GM21717 (cell line): ENCODE measurements around the gene DDN.

ENCODE experiments used
- ATAC-seq: cut with Tn5 transposase; IDR thresholded peaks from one replicate; pipeline ENCODE4 v1.9.1; 2021; ENCODE audit warnings: mild to moderate bottlenecking, moderate library complexity; ENCODE audit not compliant: unreplicated experiment

Gene DDN

DNA sequence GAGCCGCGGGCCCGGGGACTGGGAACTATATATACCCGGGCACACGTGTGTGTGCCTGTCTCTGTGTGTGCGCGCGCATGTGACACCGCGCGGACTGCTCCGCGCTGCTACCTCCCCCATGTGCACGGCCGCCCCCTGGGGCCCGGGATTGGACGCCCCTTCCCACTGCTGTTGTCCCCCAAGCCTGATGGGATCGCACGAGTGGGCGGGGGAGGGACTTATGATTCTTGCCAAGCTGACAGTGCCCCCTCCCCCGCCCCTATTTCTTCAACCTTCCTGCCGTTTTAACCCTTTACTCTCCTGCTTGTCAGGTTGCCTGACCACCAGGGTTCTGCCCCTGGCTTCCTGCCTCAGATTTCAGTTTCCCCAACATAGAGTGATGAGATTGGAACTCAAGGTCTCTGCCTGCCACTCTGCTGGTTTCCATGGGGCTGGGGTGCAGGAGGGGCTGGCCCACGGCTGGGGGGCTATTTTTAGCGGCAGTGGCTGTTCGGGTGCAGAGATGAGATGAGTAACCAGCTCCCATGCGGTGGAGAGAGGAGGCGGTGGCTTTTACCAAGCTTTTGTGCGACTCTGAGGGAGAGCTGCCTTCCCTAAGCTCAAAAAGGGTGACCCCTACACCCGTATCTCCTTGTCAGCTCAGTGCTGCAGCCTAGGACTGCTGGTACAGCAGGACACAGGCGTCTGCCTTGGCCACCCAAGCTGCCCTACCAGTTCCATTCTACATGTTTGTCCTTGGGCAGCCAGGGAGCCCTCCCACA, at the start of gene DDN:
DDN (minus strand) TSS at position 5 of the 761 bp plus-strand sequence. CDS start 88 bp downstream, outside the sequence.
- no peak for ATAC-seq

DNA sequence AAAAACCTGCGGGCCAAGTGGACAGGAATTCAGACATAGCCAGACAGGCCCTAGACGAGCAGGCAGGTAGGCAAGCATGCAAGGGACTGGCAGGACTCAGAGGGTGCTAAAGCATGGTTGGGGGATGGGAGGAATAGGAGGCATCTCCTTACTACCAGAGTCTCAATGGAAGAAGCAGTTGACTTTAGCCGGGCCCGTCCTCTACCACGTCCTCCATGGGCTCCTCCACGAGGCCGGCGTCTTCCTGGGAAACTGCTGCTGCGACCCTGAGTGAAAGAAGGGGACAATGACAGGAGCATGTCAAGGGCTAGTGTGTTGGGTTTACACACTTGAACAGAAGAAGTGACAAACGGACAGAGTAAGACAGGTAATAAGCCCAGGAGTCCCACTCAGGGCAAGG, 49.8 kb upstream of the DDN start:
- ATAC-seq = no peak

DNA sequence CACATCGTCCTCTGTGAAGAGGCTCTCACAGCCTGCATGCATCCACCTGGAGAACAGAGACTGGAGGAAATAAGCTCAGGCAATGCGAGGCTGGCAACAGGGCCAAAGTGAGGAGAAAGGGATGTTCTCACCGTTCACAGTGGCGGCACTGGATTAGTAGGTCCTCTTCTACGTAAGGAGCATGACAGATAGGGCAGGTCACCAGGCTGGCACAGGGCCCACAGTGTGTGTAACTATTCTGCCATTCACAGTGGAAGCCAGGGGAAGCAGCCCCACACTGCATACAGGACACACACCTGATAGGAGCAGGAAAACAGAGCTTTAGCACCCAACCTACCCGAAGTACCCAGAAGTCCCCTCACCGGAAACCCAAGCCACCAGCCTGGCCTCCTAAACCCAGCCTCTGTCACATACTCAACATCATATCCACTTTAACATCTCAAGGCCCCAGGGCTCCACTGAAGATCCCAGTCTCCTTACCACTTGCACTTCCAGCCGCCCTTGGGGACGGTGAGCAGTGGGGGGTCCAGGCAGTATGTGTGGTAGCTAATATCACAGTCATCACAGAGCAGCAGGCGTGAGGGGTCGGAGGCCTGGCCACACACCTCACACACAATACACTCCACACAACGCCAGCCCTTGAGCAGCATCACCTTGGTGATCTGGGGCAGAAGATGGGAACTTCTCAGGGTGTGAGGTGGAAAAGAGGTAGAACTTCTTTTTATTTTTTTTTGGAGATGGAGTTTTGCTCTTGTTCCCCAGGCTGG, 47.1 kb upstream of the DDN start:
- no peak for ATAC-seq

DNA sequence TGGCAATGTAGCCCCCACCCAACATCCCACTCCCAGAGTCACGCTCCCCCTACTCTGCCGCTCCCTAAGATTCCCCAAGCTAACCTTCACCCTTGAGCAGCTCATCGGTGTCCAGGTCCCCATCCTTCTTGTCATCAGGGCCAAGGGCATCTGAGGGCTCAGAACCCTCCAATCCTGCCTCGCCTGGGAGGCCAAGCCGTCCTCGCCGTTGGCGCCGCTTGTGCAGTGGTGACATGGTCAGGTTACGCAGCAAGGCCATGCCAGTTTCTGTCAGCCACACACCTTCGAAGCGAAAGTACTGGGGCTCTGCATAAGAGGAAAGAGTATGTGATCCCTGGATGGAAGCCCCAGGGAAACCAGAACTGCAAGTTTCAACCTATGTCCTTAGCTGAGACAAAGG, 45.5 kb upstream of the DDN start:
- ATAC-seq = no peak

DNA sequence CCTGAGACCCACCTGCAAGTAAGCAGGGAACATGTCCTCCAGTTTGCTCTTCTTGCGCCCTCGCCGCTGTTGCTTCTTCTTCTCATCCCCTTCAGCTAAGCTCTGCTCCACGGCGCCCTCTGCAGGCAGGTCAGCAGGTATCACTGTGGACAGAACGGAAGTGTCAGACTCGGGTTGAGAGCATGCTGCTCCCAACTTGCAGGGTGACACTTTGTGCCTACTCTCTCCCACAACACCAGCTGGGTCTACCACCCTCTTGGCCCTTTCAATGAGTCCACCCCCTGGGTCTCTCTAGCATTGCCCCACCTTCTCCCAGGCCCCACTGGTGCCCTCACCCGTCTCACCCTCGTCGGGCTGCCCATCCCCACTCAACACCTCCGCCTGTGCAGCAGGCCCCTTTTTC, 44.7 kb upstream of the DDN start:
- ATAC-seq = no peak

DNA sequence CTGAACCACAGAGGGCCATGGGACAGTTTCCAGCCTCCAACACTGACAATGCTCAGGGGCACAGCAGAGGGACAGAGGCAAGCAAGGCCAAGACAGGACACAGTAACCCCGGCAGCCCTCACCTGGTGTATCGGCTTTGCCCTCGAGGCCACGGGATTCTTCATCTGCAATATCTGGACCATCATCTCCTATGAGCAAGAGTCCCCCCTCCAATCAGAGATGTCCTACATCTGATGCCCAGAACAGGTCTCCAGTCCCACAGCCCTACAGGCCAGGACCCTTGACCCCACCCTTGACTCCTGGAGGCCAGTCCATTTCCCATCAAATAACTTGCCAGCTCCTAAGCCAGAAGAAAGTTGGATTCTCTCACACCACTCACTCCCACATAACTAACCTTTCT, 44.1 kb upstream of the DDN start:
- ATAC-seq = no peak

DNA sequence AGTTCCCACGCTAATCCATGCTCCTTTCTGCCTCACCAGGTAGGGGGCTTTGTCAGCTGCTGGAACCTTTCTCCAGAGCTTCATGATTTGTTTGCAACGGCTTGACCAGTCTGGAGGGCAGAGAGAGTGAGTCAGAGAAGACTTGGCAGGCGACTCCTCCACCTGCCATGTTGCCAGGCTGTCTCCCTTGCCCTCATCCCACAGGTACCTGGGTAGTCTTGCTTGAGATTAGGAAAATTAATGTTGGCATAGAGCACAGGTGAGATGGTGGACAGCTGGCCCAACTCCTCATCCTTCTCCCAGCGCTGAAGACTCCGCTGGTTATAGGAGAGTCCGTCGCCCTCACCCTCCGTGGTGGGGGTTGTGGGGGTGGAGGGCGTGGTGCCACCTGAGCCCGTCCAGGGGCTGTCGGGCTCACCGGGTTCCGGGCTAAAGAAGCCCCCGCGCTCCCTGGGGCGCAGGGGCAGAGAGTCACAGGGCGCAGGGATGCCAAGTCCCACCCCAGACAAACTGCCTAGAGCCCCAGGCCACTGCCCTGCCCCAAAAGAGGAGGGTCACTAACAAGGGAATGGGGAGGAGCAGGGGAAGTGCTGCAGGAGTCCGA, 42.8 kb upstream of the DDN start:
- ATAC-seq = no peak

DNA sequence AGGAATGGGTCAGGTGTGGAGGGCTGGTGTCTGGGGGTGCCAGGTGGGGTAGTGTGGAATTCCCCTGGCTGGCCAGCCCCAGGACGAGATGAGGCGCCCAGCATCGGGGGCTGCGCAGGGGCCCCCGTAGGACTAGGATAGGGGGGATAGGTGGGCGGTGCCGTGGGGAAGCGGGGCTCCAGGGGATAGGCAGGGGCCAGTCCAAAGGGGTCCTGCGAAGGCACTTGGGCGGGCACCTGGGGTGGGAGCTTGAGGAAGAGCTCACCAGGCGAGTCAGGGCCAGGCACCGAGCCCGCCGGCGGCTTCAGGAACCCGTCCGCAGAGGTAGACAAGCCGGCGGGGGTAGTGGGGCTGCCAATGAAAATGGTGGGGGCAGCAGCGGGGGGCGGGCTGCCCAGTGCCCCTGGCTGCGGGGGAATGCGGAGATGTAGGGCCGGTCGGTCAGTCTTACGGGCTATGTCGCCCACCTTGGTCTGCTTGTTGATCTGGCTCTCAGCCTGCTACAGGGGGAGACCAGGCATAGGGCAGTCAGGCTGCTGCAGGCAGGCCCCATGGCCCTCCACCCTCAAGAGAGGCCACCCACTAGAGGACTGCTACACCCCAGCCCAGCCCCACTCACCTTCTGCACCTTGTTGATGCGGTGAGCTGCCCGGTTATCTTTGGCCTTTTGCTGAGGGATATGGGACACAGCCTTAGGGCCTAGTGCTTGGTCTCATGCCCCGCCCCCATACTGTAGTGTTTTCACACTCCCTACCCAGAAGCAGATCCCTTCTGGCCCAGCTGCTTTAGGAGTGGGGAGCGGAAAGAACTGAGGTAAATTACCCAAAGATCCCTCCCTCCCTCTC, 42.1 kb upstream of the DDN start:
- no peak for ATAC-seq

DNA sequence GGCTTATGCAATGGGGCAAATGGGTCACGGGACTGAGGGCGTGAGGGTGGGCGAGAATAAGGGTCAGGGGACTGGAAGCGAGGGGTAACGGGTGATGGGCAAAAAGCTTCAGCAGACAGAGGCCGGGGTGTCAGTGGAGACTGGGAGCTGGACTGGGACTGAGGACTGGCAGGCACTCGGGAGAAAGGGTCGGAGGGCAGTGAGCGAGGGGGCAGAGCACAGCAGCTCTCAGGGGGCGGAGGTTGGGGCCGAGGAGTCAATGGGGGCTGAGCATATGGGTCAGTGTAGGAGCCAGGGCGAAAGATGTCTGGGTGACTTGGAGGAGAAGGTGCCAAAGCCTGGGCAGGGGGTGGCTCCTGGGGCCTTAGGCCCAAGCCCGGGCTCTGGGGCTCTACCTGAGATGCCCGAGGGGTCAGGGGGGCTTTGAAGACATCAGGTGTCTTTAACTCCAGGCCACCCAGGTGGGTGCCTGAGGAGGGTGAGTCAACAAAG, 41.2 kb upstream of the DDN start:
- ATAC-seq = no peak

DNA sequence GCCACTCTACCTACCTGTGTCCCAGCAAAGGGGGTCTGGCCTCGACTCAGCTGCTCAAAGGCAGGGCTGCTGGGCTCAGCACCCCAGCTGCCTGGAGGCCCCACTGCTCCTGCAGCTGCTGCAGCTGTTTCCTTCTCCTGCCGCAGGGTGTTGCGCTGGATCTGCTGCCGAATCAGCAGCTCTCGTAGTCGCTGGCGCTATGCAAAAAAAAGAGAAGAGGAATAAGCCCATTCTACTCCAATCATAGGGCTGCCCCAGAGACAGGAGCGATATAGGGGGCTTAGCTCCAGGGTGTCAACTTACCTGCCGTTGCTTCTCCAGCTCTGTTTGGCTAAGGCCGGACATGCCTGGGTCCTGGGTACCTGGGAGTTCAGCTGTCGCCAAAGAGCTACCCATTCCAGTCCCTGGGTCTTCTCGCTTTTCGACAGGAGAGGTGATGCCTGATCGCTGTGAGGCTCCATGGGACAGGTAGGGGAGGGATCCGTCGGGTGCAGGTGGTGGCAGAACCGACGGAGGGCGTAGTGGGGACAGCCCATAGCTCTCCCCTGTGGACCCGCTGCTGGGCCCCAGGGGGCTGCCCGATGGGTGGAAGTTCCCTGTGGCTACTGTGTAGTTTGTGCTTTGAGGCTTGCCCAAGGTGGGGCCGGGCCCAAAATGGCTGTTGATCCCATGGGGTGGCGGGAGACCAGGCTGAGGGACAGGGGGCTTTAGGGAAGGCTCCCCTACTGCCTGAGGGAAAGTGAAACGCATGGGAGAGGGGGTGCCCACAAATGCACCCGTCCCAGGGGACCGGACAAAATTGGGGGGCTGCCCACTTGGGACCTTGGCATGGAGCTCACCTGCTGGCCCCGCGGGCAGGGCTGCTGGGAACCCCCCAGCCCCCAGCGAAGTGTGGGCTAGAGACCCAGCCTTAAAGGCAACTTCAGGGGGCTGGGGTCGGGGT, 40.5 kb upstream of the DDN start:
- no peak for ATAC-seq

DNA sequence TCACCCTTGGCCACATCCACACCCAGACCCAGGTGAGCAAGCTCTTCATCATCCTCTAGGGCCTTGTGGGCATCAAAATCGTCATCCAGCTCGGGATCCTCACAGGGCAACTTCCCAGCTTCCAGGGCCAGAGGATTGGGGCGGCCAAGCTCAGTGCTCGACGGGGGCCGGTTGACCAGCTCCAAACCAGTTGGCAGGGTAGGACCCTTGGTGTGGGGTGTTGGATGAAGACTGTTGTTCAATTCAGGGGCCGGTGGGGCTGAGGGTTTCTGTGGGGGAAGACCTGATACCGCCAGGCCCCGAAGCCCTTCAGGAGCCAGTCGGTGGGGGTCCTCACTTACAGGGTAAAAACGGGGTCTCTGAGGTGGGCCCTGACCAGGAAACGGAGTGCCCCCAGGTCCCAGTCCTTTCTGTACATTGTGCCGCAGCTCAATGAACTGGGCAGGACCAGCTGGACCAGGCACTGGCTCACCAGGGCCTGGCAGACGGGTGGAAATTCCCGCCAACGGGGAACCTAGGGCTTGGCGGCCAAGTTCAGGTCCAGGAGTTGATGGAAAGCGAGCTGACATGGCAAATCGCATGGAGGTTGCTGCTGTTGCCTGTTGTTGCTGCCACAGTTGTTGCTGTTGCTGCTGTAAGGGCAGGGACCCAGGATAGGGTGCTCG, 39.2 kb upstream of the DDN start:
- ATAC-seq = no peak

DNA sequence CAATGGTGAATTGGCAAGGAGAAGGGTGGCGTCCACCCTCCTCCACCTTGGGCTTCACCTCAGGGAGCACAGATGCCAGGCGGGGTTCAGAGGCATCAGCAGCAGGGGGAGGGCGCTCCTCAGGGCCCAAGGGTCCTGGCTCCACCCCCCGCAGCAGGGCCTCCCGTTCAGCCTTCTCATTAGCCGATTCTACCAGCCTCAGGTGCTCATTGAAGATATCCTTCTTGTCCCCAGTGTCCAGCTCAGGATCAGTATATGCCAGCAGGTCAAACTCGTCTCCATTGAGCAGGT, 38.7 kb upstream of the DDN start:
- no peak for ATAC-seq

DNA sequence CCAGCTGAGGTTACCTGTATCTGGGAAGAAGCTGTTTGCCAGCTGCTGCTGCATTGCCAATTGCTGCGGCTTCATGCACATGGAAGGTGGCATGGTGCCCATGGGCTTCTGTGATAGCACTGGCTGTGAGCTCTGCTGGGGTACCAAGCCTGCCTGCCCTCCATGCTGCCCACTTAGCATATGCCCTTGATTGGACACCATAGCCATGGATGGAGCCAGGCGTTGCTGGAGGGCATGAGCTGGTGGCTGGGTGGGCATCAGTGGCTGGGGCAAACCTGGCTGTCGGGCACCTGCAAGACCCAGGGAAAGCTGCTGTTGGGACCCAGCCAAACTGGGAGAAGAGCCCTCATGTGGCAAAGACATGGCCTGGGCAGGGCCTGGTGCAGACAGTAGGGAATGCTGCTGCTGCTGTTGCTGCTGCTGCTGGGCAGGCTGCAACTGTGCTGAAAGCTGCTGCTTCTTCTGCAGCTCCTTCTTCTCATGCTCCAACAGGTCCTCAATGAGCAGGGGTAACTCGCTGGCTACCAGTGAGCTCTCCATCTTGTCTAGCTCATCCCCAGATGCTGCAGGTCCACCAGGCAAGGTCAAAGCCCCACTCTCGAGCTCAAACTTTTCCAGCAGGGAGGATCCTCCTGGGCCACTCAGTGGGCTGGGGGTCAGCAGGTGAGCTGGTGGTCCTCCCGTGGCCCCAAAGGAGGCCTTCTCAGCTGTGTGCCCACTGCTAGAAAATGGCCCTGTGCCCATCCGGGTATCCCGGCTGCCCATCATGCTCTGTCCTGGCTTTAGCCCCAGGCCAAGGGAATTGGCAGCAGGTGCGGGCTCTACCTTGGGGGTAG, 38.2 kb upstream of the DDN start:
- ATAC-seq = no peak

DNA sequence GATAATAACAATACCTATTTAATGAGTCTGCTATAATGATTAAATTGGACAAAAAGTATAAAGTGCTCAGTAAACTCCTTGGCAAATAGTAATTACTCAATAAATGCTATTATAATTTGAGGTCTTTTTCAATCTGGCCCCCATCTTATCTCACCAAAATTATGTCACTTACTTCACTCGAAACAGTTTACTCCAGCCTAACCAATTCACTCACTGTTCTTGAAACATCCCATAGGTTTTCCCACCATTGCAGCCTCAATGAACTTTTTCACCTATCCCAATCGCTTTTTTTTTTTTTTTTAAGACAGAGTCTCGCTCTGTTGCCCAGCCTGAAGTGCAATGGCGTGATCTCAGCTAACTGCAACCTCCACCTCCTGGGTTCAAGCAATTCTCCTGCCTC, 36.9 kb upstream of the DDN start:
- no peak for ATAC-seq

DNA sequence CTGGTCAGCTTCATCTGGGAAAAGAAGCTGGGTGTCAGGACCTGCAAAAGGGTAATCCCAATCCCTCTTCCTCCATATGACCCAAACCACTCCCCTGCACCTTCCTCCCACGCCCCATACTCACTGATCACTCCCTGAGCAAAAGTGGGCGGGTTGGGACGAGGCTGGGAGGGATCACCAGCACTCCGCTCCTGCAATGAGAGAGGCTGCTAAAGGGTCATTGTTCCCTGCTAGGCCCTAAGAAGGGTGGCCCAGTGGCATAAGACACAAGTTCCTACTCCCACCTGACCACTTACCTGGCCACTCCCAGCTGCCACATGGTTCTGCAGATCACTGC, 35.1 kb upstream of the DDN start:
- no peak for ATAC-seq

DNA sequence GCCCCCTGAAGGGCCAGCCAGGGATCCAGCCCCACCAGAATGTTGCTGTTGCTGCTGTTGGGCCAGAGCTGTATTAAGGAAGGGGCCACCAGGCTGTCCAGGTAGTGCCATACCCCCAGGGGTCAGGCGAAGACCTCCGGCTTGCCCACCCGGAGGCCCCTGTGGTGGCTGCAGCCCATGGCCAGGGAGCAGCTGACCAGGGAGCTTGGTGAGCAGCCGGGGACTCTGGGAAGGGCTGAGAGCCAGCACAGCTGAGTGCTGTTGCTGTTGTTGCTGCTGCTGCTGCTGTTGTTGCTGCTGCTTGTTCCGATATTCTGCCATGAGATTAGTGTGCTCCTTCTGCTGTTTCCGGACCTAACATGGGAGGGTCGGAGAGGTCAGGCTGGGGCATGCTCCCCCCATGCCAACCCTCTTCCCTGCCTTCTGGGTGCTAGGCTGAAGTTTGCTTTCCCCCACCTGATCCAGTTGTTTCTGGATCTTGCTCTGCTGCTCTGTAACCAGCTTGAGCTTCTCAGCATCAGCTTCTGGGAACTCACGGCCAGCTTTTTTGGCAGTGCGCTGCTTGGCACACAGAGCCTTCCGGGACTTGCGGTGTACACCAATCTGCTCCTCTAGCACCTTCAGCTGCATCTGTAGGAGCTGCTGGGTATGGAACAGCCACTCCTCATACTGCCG, 34.6 kb upstream of the DDN start:
- ATAC-seq = no peak

DNA sequence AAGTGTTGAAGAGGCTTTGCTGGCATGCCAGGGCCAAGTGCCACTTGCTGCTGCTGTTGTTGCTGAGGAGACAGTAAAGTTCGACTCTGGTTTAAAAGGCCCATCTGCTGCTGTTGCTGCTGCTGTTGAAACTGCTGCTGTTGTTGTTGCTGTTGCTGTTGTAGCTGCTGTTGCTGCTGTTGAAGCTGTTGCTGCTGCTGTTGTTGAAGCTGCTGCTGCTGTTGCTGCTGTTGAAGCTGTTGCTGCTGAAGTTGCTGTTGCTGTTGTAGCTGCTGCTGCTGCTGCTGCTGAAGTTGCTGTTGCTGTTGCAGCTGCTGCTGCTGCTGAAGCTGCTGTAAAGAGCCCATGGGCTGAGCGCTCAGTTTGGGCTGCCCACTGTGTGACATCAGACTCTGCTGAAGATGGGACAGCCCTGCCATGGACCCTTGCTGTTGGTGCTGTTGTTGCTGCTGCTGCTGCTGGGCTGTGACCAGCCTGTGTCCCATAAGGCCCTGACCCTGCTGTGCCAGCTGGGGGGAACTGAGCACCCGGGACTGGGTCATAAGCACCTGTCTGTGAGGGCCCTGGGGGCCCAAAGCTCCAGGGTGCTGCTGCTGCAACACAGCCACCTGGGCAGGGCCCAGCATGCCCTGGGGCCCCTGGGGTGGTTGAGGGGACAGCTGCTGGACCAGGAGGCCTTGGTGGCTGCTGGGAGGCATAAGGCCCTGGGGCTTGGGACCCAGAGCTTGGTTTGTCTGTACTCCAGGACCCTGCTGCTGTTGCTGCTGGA, 33.7 kb upstream of the DDN start:
- ATAC-seq = no peak

DNA sequence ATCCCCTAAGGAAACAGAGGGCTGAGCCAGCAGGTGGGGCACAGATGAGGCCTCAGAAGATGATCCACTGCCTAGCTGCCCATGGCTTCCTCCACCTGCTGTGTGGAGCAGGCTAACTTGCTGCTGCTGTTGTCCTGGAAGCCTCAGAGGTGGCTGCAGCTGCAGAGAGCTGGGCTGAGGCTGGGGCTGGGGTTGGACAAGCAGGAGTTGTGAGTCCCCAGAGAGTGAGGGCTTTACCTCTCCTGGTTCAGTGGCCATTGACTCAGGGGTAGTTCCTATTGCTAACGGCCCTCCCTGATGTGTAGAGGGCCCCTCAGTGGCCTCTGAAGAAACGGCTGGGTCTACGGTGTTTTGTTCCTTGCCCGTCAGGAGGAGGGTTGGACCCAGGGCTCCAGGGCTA, 33.1 kb upstream of the DDN start:
- no peak for ATAC-seq
